Head of caudate nucleus (tissue), 42 donors: ENCODE measurements around the gene G6PC2.

Experiments
- DNase-seq, 42 donors: peaks; one replicate each; pipeline versions ENCODE4 v3.0.0 to v3.0.0-alpha.2; 2020 to 2021; ENCODE audit warnings: mixed read lengths in 7 of 42
- intact Hi-C: fragments of 100-400 bp; cut with DNase I; formaldehyde crosslinking; loops from one replicate; pipeline ENCODE4 v1.15.0; 2022

The G6PC2 gene

GRCh38 chr2:168939061-168939460 lies 38.0 kb downstream of the G6PC2 start:
- intact Hi-C loops = no loop called here
- DNase-seq = no peak

GRCh38 chr2:168939918-168940317 lies 38.8 kb downstream of the G6PC2 start:
- intact Hi-C loops = no loop called here
- no peak for DNase-seq

GRCh38 chr2:168941297-168941696 lies 40.2 kb downstream of the G6PC2 start:
- no peak for DNase-seq
- intact Hi-C loops = no loop called here

- intact Hi-C loops = no loop called here
- DNase-seq = no peak
These were observed 43.0 kb downstream of the G6PC2 start for GRCh38 chr2:168944065-168944464.

- DNase-seq = no peak
- intact Hi-C loops = no loop called here
These were observed 44.4 kb downstream of the G6PC2 start for GRCh38 chr2:168945508-168945907.

- no peak for DNase-seq
- intact Hi-C loops = no loop called here
These were observed 47.6 kb downstream of the G6PC2 start for GRCh38 chr2:168948621-168949212.

GRCh38 chr2:168949324-168949723 lies 48.2 kb downstream of the G6PC2 start:
- intact Hi-C loops = no loop called here
- DNase-seq = no peak

- intact Hi-C loops = no loop called here
- DNase-seq = no peak
These were observed 50.8 kb downstream of the G6PC2 start for GRCh38 chr2:168951871-168952270.

- no peak for DNase-seq
- intact Hi-C loops = no loop called here
These were observed 51.3 kb downstream of the G6PC2 start for GRCh38 chr2:168952424-168952823.

GRCh38 chr2:168954256-168954655 lies 53.2 kb downstream of the G6PC2 start:
- intact Hi-C loops = no loop called here
- DNase-seq = no peak

- intact Hi-C loops = no loop called here
These were observed 54.2 kb downstream of the G6PC2 start for GRCh38 chr2:168955321-168955720.

GRCh38 chr2:168956392-168956791 lies 55.3 kb downstream of the G6PC2 start:
- DNase-seq = no peak
- intact Hi-C loops = no loop called here

More at GRCh38 chr2:168955321-168955720, 54.2 kb downstream of the G6PC2 start:
- DNase-seq = no peak
